ENCODE data around the gene AHCY.
"Not testable (repeated sequence)": the region's sequence is repeated elsewhere in the genome, so short reads cannot be mapped to it uniquely, and the experiment has no call there.

AHCY gene

DNA sequence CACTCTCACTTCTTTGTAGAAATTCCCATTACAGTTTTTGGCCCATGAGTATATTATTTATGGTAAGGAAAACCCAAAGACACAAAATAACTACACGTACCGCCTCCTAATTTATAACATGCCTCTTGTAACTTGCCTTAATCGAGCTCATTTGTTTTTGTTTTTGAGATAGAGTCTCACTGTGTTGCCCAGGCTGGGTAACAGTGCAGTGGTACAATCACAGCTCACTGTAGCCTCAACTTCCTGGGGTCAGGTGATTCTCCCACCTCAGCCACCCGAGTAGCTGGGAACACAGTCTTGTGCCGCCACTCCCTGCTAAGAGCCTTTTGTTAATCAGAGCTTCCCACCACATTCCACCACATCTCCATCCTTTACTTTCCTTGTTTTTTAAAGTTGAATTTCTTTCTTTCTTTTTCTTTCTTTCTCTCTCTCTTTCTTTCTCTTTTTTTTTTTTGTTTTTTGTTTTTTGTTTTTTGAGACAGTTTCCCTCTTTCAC is 46.5 kb downstream of the AHCY start:
- no peak overlapping the region for H3K4me3 ChIP-seq (ENCODE audit: low read length)
- H3K9me3 ChIP-seq (ENCODE audit: control insufficient read depth, insufficient read depth, low read length): no peaks in the 10 kb centered on the region
- no peaks in the 10 kb centered on the region for H3K27me3 ChIP-seq (ENCODE audit: control insufficient read depth, insufficient read depth, low read length)
- no peaks in the 10 kb centered on the region for H3K4me1 ChIP-seq (ENCODE audit: control insufficient read depth, insufficient read depth, low read length)
- no peak for DNase-seq (ENCODE audit: low read depth, low spot score)
- no CpG with 5 or more reads among the region's 5 CpGs for WGBS (ENCODE audit: insufficient coverage, insufficient read length)
- no peaks in the 10 kb centered on the region for H3K36me3 ChIP-seq (ENCODE audit: control insufficient read depth, insufficient read depth, low read length)
- H3K27ac ChIP-seq (ENCODE audit: low read length): no peak overlapping the region

- no peaks in the 10 kb centered on the region for H3K9me3 ChIP-seq (ENCODE audit: control insufficient read depth, insufficient read depth, low read length)
- no peaks in the 10 kb centered on the region for H3K27me3 ChIP-seq (ENCODE audit: control insufficient read depth, insufficient read depth, low read length)
- no CpG with 5 or more reads among the region's 1 CpG for WGBS (ENCODE audit: insufficient coverage, insufficient read length)
- DNase-seq (ENCODE audit: low read depth, low spot score): no peak
- no peaks in the 10 kb centered on the region for H3K36me3 ChIP-seq (ENCODE audit: control insufficient read depth, insufficient read depth, low read length)
- no peaks in the 10 kb centered on the region for H3K4me1 ChIP-seq (ENCODE audit: control insufficient read depth, insufficient read depth, low read length)
- no peak overlapping the region for H3K4me3 ChIP-seq (ENCODE audit: low read length)
- no peak overlapping the region for H3K27ac ChIP-seq (ENCODE audit: low read length)
Observed at GRCh38 chr20:34254979-34255378, 48.2 kb downstream of the AHCY start.

DNA sequence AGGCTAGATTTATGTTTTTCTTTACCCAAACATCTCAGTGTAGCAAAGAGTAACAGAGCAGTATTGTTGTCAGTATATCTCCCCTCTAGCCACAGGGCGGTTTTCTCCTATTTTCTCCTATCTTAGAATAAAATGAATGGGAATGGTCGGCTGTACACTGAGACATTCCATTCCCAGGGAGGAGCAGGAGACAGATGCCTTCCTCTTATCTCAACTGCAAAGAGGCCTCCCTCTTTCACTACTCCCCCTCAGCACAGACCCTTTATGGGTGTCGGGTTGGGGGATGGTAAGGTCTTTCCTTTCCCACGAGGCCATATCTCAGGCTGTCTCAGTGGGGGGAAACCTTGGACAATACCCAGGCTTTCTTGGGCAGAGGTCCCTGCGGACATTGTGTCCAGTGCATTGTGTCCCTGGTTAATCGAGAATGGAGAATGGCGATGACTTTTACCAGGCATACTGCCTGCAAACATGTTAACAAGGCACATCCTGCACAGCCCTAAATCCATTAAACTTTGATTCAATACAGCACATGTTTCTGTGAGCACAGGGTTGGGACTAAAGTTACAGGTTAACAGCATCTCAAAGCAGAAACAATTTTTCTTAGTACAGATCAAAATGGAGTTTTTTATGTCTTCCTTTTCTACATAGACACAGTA is 50.6 kb downstream of the AHCY start:
- not testable (repeated sequence) for DNase-seq (ENCODE audit: low read depth, low spot score); H3K36me3 ChIP-seq (ENCODE audit: control insufficient read depth, insufficient read depth, low read length); H3K4me1 ChIP-seq (ENCODE audit: control insufficient read depth, insufficient read depth, low read length); H3K9me3 ChIP-seq (ENCODE audit: control insufficient read depth, insufficient read depth, low read length); H3K27me3 ChIP-seq (ENCODE audit: control insufficient read depth, insufficient read depth, low read length); H3K27ac ChIP-seq (ENCODE audit: low read length); H3K4me3 ChIP-seq (ENCODE audit: low read length)
- WGBS (ENCODE audit: insufficient coverage, insufficient read length): no CpG with 5 or more reads among the region's 7 CpGs

DNA sequence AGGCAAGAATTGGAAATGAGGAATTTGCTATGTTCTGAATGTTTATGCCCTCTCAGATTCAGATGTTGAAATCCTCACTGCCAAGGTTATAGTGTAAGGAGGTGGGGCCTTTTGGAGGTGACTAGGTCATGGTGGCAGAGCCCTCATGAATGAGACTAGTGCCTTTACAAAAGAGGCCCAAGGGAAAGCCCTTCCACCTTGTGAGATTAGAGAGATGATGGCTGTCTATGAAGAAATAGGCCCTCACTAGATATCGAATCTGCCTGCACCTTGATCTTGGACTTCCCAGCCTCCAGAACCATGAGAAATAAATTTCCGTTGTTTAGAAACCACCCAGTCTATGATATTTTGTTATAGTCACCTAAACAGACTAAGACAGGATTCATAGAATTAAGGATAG is 51.5 kb downstream of the AHCY start:
- H3K27ac ChIP-seq (ENCODE audit: low read length): no peak overlapping the region
- H3K36me3 ChIP-seq (ENCODE audit: control insufficient read depth, insufficient read depth, low read length): no peaks in the 10 kb centered on the region
- no peak overlapping the region for H3K4me3 ChIP-seq (ENCODE audit: low read length)
- no CpG with 5 or more reads among the region's 2 CpGs for WGBS (ENCODE audit: insufficient coverage, insufficient read length)
- no peak for DNase-seq (ENCODE audit: low read depth, low spot score)
- H3K27me3 ChIP-seq (ENCODE audit: control insufficient read depth, insufficient read depth, low read length): no peaks in the 10 kb centered on the region
- no peaks in the 10 kb centered on the region for H3K4me1 ChIP-seq (ENCODE audit: control insufficient read depth, insufficient read depth, low read length)
- no peaks in the 10 kb centered on the region for H3K9me3 ChIP-seq (ENCODE audit: control insufficient read depth, insufficient read depth, low read length)

DNA sequence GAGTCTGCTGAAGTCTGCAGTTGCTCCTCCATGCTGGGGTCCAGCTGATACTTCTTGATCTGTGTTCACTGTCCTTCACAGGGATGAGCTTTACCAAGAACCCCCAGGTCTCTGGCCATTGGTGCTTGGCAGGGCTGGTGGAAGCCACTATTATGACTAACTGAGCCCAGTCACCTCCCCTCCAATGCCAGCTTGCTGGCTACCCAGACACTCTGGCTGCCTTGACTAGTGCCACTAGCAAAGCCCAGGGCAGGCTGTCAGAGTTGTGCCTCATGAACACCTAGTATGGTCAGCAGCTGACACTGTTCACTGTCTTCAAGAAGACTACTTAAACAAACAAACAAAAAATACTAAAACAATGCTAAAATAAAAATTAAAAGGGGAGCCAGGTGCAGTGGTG is 53.1 kb downstream of the AHCY start:
- no peak overlapping the region for H3K4me3 ChIP-seq (ENCODE audit: low read length)
- H3K36me3 ChIP-seq (ENCODE audit: control insufficient read depth, insufficient read depth, low read length): no peaks in the 10 kb centered on the region
- DNase-seq (ENCODE audit: low read depth, low spot score): no peak
- no peak overlapping the region for H3K27ac ChIP-seq (ENCODE audit: low read length)
- no peaks in the 10 kb centered on the region for H3K9me3 ChIP-seq (ENCODE audit: control insufficient read depth, insufficient read depth, low read length)
- H3K27me3 ChIP-seq (ENCODE audit: control insufficient read depth, insufficient read depth, low read length): no peaks in the 10 kb centered on the region
- H3K4me1 ChIP-seq (ENCODE audit: control insufficient read depth, insufficient read depth, low read length): no peaks in the 10 kb centered on the region

DNA sequence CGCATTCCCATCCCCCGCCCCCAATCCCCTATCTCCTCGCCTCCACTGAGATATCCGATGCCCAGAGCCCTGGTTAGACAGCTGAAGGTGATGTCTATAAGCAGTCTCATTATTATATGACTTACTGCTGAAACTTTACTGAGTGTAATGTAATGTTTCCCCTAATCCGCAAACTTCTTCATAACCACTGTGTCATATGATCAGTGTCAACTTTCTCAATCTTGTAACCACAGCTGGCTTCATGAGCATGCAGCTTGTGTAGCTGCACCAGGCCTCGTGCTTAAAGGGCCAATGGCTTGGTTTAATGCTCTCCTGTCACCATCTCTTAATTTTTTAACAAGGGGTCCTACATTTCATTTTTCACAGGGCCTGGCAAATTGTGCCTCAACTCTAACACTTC is 53.9 kb downstream of the AHCY start:
- Histone ChIP-seq H3K36me3 (ENCODE audit: control insufficient read depth, insufficient read depth, low read length) (no peaks in the 10 kb centered on the region), H3K4me1 (ENCODE audit: control insufficient read depth, insufficient read depth, low read length) (no peaks in the 10 kb centered on the region), H3K27ac (ENCODE audit: low read length) (no peak overlapping the region), H3K9me3 (ENCODE audit: control insufficient read depth, insufficient read depth, low read length) (no peaks in the 10 kb centered on the region), H3K27me3 (ENCODE audit: control insufficient read depth, insufficient read depth, low read length) (no peaks in the 10 kb centered on the region), H3K4me3 (ENCODE audit: low read length) (no peak overlapping the region)
- no peak for DNase-seq (ENCODE audit: low read depth, low spot score)
- WGBS (ENCODE audit: insufficient coverage, insufficient read length): no CpG with 5 or more reads among the region's 6 CpGs

DNA sequence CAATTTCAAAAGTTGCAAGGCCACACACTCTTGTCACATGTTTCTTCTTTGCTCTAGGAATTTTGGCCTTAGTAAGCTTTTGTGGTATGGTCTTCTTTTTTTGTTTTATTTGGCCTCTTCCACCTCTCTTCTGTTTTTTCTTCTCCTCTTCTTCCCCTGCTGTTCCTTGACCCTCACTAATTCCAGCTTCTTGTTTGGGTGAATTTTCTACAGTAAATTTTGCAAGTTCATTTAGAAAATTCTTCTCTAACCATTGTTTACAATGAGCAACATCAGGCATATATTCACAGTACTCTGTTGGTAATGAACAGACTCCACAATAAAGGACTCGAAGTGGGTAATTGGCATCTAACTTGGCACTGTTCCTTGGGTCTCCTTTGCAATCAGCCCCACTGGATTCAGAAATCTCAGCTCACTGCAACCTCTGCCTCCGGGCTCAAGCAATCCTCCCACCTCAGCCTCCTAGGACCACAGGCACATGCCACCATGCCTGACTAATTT is 57.0 kb downstream of the AHCY start:
- Histone ChIP-seq H3K4me3 (ENCODE audit: low read length) (no peak overlapping the region), H3K4me1 (ENCODE audit: control insufficient read depth, insufficient read depth, low read length) (no peaks in the 10 kb centered on the region)

GRCh38 chr20:34243377-34243776 is 59.8 kb downstream of the AHCY start:
- no peaks in the 10 kb centered on the region for H3K27me3 ChIP-seq (ENCODE audit: control insufficient read depth, insufficient read depth, low read length)
- no peaks in the 10 kb centered on the region for H3K36me3 ChIP-seq (ENCODE audit: control insufficient read depth, insufficient read depth, low read length)
- WGBS (ENCODE audit: insufficient coverage, insufficient read length): no CpG with 5 or more reads among the region's 3 CpGs
- H3K27ac ChIP-seq (ENCODE audit: low read length): no peak overlapping the region
- no peak overlapping the region for H3K4me3 ChIP-seq (ENCODE audit: low read length)
- no peak for DNase-seq (ENCODE audit: low read depth, low spot score)
- no peaks in the 10 kb centered on the region for H3K9me3 ChIP-seq (ENCODE audit: control insufficient read depth, insufficient read depth, low read length)
- no peaks in the 10 kb centered on the region for H3K4me1 ChIP-seq (ENCODE audit: control insufficient read depth, insufficient read depth, low read length)

More for the DNA sequence above, 57.0 kb downstream of the AHCY start:
- no peaks in the 10 kb centered on the region for H3K36me3 ChIP-seq (ENCODE audit: control insufficient read depth, insufficient read depth, low read length)
- H3K27ac ChIP-seq (ENCODE audit: low read length): no peak overlapping the region
- no peak for DNase-seq (ENCODE audit: low read depth, low spot score)
- no CpG with 5 or more reads among the region's 2 CpGs for WGBS (ENCODE audit: insufficient coverage, insufficient read length)
- no peaks in the 10 kb centered on the region for H3K9me3 ChIP-seq (ENCODE audit: control insufficient read depth, insufficient read depth, low read length)
- no peaks in the 10 kb centered on the region for H3K27me3 ChIP-seq (ENCODE audit: control insufficient read depth, insufficient read depth, low read length)

- Histone ChIP-seq H3K4me1 (ENCODE audit: control insufficient read depth, insufficient read depth, low read length) (no peaks in the 10 kb centered on the region), H3K27ac (ENCODE audit: low read length) (no peak overlapping the region), H3K4me3 (ENCODE audit: low read length) (no peak overlapping the region), H3K27me3 (ENCODE audit: control insufficient read depth, insufficient read depth, low read length) (no peaks in the 10 kb centered on the region), H3K9me3 (ENCODE audit: control insufficient read depth, insufficient read depth, low read length) (no peaks in the 10 kb centered on the region), H3K36me3 (ENCODE audit: control insufficient read depth, insufficient read depth, low read length) (no peaks in the 10 kb centered on the region)
- no peak for DNase-seq (ENCODE audit: low read depth, low spot score)
- no CpG with 5 or more reads among the region's 1 CpG for whole genome bisulfite sequencing (ENCODE audit: insufficient coverage, insufficient read length)
Observed at GRCh38 chr20:34242879-34243278, 60.3 kb downstream of the AHCY start.

- H3K4me3 ChIP-seq (ENCODE audit: low read length); H3K27me3 ChIP-seq (ENCODE audit: control insufficient read depth, insufficient read depth, low read length); H3K9me3 ChIP-seq (ENCODE audit: control insufficient read depth, insufficient read depth, low read length); DNase-seq (ENCODE audit: low read depth, low spot score); H3K4me1 ChIP-seq (ENCODE audit: control insufficient read depth, insufficient read depth, low read length); H3K27ac ChIP-seq (ENCODE audit: low read length); H3K36me3 ChIP-seq (ENCODE audit: control insufficient read depth, insufficient read depth, low read length): not testable (repeated sequence)
- whole genome bisulfite sequencing (ENCODE audit: insufficient coverage, insufficient read length): no CpG with 5 or more reads among the region's 4 CpGs
Observed at GRCh38 chr20:34242015-34242414, 61.1 kb downstream of the AHCY start.
